ENCODE data around the gene ZNF287.

ZNF287 gene

GRCh38 chr17:16517477-16517876 lies 51.5 kb downstream of the ZNF287 start:
- in situ Hi-C loops (cut with MboI; ENCODE audit: low sequenced_read_pairs): loop anchor here (10.0 kb wide), 1 partner anchor 53 kb away; no protein-coding TSS in a partner anchor

DNA sequence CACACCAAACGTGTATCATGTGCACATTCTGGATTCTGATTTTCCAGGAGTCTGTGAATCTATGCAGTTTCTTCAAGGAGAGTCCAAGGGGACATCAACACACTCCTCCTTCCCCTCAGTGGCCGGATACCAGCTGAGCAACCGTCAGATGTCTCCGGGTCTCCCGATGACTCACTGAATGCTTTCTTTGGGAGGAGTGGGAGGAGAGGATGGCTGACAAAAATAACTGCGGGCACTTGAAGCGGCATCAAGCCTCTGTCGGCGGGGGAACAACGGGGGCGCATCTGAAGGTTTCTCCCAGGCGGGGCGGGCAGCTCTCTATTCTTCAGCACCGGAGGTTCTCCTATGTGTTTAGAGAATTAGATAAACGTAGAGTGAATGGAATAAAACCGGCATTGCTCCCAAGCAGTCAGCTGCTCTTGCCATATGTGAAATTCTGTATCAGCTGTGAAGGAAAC lies 52.4 kb downstream of the ZNF287 start:
- in situ Hi-C loops (cut with MboI; ENCODE audit: low sequenced_read_pairs): loop anchor here (10.0 kb wide), 1 partner anchor 52 kb away; no protein-coding TSS in a partner anchor

- in situ Hi-C loops (cut with MboI; ENCODE audit: low sequenced_read_pairs): loop anchor here (10.0 kb wide), 1 partner anchor 51 kb away; no protein-coding TSS in a partner anchor
Observed at GRCh38 chr17:16515933-16516332, 53.1 kb downstream of the ZNF287 start.

- in situ Hi-C loops (cut with MboI; ENCODE audit: low sequenced_read_pairs): loop anchor here (10.0 kb wide), 1 partner anchor 49 kb away; no protein-coding TSS in a partner anchor
Observed at GRCh38 chr17:16513873-16514272, 55.1 kb downstream of the ZNF287 start.

- in situ Hi-C loops (cut with MboI; ENCODE audit: low sequenced_read_pairs): loop anchor here (10.0 kb wide), 1 partner anchor 47 kb away; no protein-coding TSS in a partner anchor
Observed at GRCh38 chr17:16512011-16512410, 57.0 kb downstream of the ZNF287 start.

- in situ Hi-C loops (cut with MboI; ENCODE audit: low sequenced_read_pairs): loop anchor here (10.0 kb wide), 1 partner anchor 47 kb away; no protein-coding TSS in a partner anchor
Observed at GRCh38 chr17:16511593-16511992, 57.4 kb downstream of the ZNF287 start.

- in situ Hi-C loops (cut with MboI; ENCODE audit: low sequenced_read_pairs): no loop called here
Observed at GRCh38 chr17:16507918-16508533, 61.0 kb downstream of the ZNF287 start.

DNA sequence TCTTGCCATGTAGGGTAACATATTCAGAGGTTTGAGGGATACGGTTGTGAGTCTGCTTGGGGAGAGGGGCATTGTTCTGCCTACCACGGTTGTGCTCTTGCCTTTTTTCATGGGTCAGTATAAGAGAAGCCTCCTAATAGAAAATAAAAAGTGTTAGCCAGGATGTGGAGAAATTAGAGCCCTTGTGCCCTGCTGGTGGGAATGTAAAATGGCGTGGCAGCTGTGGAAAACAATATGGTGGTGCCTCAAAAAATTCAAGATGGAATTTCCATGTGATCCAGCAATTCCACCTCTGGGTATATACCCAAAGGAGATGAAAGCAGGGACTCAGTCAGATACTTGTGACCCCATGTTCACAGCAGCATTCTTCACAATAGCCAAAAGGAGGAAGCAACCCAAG lies 62.8 kb downstream of the ZNF287 start:
- in situ Hi-C loops (cut with MboI; ENCODE audit: low sequenced_read_pairs): no loop called here

DNA sequence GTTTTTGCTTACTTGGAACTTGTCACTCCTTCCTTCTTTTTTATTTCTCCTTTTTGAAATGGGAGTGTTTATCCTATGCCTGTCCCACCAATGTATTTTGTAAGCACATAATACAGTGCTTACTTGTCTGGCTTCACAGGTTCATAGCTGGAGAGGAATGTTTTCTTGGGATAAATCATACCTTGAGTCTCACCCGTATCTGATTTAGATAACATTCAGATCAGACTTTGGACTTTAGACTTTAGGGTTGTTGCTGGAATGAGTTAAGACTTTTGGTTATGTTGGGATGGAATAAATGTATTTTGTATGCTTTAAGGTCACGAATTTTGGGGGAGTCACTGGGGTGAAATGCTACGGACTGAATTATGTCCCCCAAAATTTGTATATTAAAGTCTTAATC lies 64.0 kb downstream of the ZNF287 start:
- in situ Hi-C loops (cut with MboI; ENCODE audit: low sequenced_read_pairs): no loop called here
